Measurements from ENCODE around the gene ADGRL2.

- no peak for TF ChIP-seq CTCF (IDR thresholded peaks at IDR 0.05)
- no peak for TF ChIP-seq POLR2A (IDR thresholded peaks at IDR 0.05)
- TF ChIP-seq POLR2AphosphoS5 (IDR thresholded peaks at IDR 0.05) = no peak
Observed at GRCh38 chr1:81990241-81990640, 189.5 kb downstream of the ADGRL2 start.
